Colonic mucosa (tissue), 4 donors: ENCODE data around the gene ETHE1. TPM values are rescaled to one million over a fixed set of nuclear protein-coding genes. Genes with fewer than 3 reads are reported as not detected.

Experiments used
- DNase-seq: peaks from one replicate; pipeline ENCODE4 v3.0.0-alpha.2; 2020
- H3K27ac ChIP-seq: fragments of 200-600 bp; one replicate; pipeline ENCODE4 v1.8.0; 2021
- H3K27me3 ChIP-seq: fragments of 200-600 bp; one replicate; pipeline ENCODE4 v1.8.0; 2021
- H3K36me3 ChIP-seq: fragments of 200-600 bp; one replicate; pipeline ENCODE4 v1.8.0; 2021
- H3K4me1 ChIP-seq: fragments of 200-600 bp; one replicate; pipeline ENCODE4 v1.8.0; 2021; ENCODE audit warnings: mild to moderate bottlenecking
- H3K4me3 ChIP-seq: fragments of 200-600 bp; one replicate; pipeline ENCODE4 v1.8.0; 2021
- H3K9ac ChIP-seq, 2 donors: one replicate each; pipeline ENCODE4 v1.7.0; 2013; ENCODE audit warnings: control low read depth in 2 of 2, low read depth in 2 of 2, low read length in 2 of 2
- H3K9me3 ChIP-seq: fragments of 200-600 bp; one replicate; pipeline ENCODE4 v1.8.0; 2021
- intact Hi-C: fragments of 100-400 bp; cut with DNase I; formaldehyde crosslinking; loops from one replicate; pipeline ENCODE4 v1.14.1; 2022
- total RNA-seq, 2 donors: library from RNA; stranded (reverse); fragmentation: NEBNext Ultra II Directional in 1 of 2; extraction: Animal tissue kit (Norgen Biotek cat#: 25700) in 1 of 2; gene quantifications; one replicate each; pipeline ENCODE4 v1.2.1, GENCODE V29; 2021
- TF ChIP-seq, protein P1 (sequence below): fragments of 200-600 bp; IDR thresholded peaks from one replicate; pipeline ENCODE4 v1.8.0; 2022; ENCODE audit warnings: antibody characterized with exemption, mild to moderate bottlenecking
- donor health status: healthy.
- donor health status: DM: no; HTN: no; CAD: no.
- donor health status: DM: no; HTN: no; CAD: no.

ETHE1 gene
- total RNA-seq, 2 donors from 2014 or later, result 482 to 569 TPM

DNA sequence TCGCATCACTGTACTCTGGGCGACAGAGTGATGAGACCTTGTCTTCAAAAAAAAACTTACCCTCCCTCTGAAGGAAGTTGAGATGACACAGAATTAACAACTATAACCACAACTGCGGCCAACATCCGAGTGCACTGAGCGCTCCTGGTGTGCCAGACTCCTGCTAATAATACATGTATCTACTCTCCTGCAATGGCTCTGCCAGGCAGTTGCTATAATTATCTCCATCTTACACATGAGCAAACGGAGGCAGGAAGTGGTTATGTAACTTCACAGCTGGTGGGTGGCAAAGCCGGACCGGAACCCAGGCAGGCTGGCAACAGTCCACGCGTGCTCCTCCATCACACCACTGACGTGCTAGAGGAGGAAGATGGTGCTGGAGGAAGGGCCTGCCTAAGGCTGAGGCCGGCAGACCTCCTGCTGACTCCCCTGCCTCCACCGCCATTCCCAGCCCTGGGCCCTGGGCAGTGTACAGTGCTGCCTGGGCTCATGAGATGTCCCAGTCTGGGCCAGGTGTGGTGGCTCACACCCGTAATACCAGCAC lies 35.8 kb upstream of the ETHE1 start:
- intact Hi-C loops, result no loop called here
- no peak overlapping the region for H3K4me3 ChIP-seq
- H3K4me1 ChIP-seq, result no peaks in the 10 kb centered on the region
- H3K36me3 ChIP-seq, result no peaks in the 10 kb centered on the region
- peak; percentile 59 for DNase-seq
- H3K27ac ChIP-seq, result peak overlapping the region; percentile 59
- no peaks in the 10 kb centered on the region for H3K27me3 ChIP-seq
- TF ChIP-seq, protein P1, sequence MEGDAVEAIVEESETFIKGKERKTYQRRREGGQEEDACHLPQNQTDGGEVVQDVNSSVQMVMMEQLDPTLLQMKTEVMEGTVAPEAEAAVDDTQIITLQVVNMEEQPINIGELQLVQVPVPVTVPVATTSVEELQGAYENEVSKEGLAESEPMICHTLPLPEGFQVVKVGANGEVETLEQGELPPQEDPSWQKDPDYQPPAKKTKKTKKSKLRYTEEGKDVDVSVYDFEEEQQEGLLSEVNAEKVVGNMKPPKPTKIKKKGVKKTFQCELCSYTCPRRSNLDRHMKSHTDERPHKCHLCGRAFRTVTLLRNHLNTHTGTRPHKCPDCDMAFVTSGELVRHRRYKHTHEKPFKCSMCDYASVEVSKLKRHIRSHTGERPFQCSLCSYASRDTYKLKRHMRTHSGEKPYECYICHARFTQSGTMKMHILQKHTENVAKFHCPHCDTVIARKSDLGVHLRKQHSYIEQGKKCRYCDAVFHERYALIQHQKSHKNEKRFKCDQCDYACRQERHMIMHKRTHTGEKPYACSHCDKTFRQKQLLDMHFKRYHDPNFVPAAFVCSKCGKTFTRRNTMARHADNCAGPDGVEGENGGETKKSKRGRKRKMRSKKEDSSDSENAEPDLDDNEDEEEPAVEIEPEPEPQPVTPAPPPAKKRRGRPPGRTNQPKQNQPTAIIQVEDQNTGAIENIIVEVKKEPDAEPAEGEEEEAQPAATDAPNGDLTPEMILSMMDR, result no peak
- no peak overlapping the region for H3K9ac ChIP-seq
- no peaks in the 10 kb centered on the region for H3K9me3 ChIP-seq

DNA sequence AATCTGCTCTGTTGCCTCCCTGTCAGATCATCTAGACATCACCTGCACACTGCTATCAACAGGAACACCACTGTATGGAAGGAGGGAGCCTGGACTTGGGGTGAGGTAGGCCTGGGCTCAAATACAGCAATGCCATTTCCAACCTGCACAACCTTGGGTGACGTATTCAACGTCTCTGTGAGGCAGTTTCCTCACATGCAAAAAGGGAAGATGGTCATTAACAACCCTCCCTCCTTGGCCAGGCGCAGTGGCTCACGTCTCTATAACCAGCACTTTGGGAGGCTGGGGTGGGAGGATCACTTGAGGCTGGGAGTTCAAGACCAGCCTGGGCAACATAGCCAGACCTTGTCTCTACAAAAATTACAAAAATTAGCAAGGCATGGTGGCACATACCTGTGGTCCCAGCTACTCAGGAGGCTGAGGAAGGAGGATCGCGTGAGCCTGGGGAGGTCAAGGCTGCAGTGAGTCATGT lies 35.3 kb upstream of the ETHE1 start:
- DNase-seq, result no peak
- Histone ChIP-seq H3K4me1 (no peaks in the 10 kb centered on the region), H3K36me3 (no peaks in the 10 kb centered on the region), H3K4me3 (no peak overlapping the region), H3K9me3 (no peaks in the 10 kb centered on the region), H3K27ac (peak overlapping the region; percentile 59), H3K9ac (no peak overlapping the region), H3K27me3 (no peaks in the 10 kb centered on the region)
- TF ChIP-seq, protein P1, result no peak
- intact Hi-C loops, result no loop called here

DNA sequence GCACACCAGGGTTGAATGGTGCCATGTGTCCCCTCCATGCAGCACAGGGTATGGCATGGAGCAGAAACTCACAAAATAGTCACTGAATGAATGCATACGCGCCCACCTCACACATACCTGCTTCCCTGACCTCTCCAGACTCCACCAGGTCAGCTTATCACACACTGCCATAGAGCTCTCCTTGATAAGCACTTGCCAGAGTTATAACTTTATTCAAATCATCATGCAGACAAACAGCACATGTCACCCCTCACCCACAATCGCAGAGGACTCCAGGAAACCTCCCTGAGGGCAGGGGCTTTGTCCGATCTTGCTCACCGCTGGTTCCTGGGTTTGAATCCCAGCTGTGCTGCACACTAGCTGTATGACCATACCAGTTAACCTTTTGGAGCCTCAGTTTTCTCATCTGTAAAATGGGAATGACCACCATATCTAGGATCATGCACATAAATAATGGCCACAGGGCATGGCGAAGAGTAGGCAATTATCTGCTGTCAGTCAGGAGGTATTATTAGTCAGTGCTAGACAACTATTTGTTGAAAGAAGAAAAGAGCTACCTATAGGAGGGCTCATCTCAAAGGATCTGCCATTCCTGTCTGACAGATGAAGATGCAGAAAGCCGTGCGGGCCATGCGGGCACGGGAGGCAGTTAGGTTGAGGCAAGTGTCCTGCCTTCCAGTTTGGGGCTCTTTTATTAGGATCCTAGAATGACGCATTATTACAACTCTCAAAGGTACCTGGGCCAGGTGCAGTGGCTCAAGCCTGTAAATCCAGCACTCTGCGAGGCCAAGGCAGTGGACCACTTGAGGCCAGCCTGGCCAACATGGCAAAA lies 34.4 kb upstream of the ETHE1 start:
- H3K4me1 ChIP-seq, result no peaks in the 10 kb centered on the region
- H3K9me3 ChIP-seq, result no peaks in the 10 kb centered on the region
- H3K9ac ChIP-seq, result no peak overlapping the region
- H3K4me3 ChIP-seq, result no peak overlapping the region
- no peak overlapping the region for H3K27ac ChIP-seq
- no peak for DNase-seq
- no peaks in the 10 kb centered on the region for H3K27me3 ChIP-seq
- TF ChIP-seq, protein P1, result no peak
- intact Hi-C loops, result no loop called here
- no peaks in the 10 kb centered on the region for H3K36me3 ChIP-seq

DNA sequence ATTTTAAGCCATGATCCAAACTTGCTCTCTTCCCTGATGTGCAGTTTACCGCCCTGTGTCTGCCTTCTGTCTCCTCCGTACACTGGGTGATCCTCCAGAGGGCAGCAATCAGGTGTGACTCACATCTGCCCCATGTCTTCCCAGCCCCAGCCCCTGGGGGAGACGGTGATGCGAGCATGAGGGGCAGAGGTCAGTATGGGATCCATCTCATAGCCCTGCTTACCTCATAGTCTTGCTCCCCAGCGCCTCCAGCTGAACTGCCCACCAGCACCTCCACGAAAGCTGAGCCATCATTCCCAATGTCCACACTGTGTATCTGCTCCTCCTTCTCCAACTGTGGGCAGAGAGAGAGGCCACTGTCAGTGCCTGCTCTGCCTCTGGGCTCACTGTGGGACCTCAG lies 33.7 kb upstream of the ETHE1 start:
- H3K4me3 ChIP-seq, result no peak overlapping the region
- DNase-seq, result no peak
- no peak overlapping the region for H3K27ac ChIP-seq
- intact Hi-C loops, result no loop called here
- no peak overlapping the region for H3K9ac ChIP-seq
- H3K9me3 ChIP-seq, result no peaks in the 10 kb centered on the region
- no peaks in the 10 kb centered on the region for H3K27me3 ChIP-seq
- H3K4me1 ChIP-seq, result no peaks in the 10 kb centered on the region
- no peaks in the 10 kb centered on the region for H3K36me3 ChIP-seq
- TF ChIP-seq, protein P1, result no peak

DNA sequence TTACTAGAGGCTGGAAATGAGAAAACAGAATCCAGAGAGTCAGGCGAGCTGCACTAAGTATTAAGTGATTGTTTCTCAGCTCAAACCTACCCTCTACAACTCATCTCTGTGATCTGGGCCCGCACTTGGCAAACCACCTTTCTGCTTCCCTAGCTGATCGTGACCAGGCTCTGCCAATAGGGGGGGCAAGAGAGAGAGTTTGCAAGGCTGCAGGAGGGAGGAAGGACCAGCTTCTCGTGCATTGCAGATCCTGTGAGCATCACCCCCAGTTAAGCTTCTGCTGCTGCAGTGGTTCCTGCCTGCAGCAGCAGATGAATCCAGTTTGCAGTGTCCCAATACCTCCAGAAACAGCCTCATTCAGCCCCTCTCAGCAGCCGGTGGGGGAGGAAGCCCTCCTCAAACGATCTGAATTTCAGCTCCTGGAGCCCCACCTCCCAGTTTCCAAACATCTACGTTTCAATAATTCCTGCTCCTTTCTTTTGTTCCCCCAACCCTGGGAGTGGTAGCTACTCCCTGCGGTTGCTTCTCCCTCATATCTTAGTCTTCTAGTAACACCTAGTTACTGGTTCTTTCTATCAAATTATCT lies 28.3 kb upstream of the ETHE1 start:
- intact Hi-C loops, result loop anchor here (5.0 kb wide), 1 partner anchor 97 kb away; no protein-coding TSS in a partner anchor
- Histone ChIP-seq H3K27me3 (no peaks in the 10 kb centered on the region), H3K9me3 (no peaks in the 10 kb centered on the region), H3K27ac (no peak overlapping the region), H3K36me3 (peaks cover 5% of the 10 kb centered on the region), H3K4me3 (no peak overlapping the region), H3K4me1 (no peaks in the 10 kb centered on the region), H3K9ac (no peak overlapping the region)
- TF ChIP-seq, protein P1, result peak; percentile 67
- DNase-seq, result peak; percentile 86
